Fibroblast of the aortic adventitia (primary cell): ENCODE measurements around the gene KRT37. TPM values are rescaled to one million over a fixed set of nuclear protein-coding genes. Genes with fewer than 3 reads are reported as not detected.

Experiments
- DNase-seq: peaks from one replicate; pipeline ENCODE4 v3.0.0-alpha.2; 2010; ENCODE audit warnings: low read depth
- H3K4me3 ChIP-seq: 2 replicates; pipeline ENCODE4 v1.5.1; 2011; ENCODE audit warnings: low read depth, mild to moderate bottlenecking, control low read depth, low read length, moderate library complexity
- CTCF ChIP-seq: IDR thresholded peaks from 2 replicates; pipeline ENCODE4 v1.5.1; 2011; ENCODE audit warnings: mild to moderate bottlenecking, low read length, control low read depth, inconsistent platforms; ENCODE audit not compliant: insufficient read depth
- total RNA-seq: library from RNA; depleted of rRNA; stranded (reverse); fragments of >200 nt; gene quantifications from 2 replicates; pipeline ENCODE4 v1.2.3, GENCODE V29; 2012; ENCODE audit warnings: low replicate concordance

Gene KRT37
- total RNA-seq, 1 donor = not detected

GRCh38 chr17:41417576-41418015 is 6.8 kb downstream of the KRT37 start:
- peak; percentile 11 for TF ChIP-seq CTCF
- no peak for DNase-seq
- no peak overlapping the region for H3K4me3 ChIP-seq

- no peak overlapping the region for H3K4me3 ChIP-seq
- TF ChIP-seq CTCF = no peak
These were observed 7.3 kb downstream of the KRT37 start for GRCh38 chr17:41417127-41417526.

GRCh38 chr17:41416479-41416878 is 7.9 kb downstream of the KRT37 start:
- no peak overlapping the region for H3K4me3 ChIP-seq
- no peak for TF ChIP-seq CTCF
- no peak for DNase-seq

More at GRCh38 chr17:41417127-41417526, 7.3 kb downstream of the KRT37 start:
- no peak for DNase-seq

- no peak for TF ChIP-seq CTCF
- peak; percentile 64 for DNase-seq
These were observed 8.5 kb downstream of the KRT37 start for GRCh38 chr17:41415833-41416335.

GRCh38 chr17:41415411-41415810 is 9.0 kb downstream of the KRT37 start:
- TF ChIP-seq CTCF = no peak
- H3K4me3 ChIP-seq = no peak overlapping the region

More at GRCh38 chr17:41415833-41416335, 8.5 kb downstream of the KRT37 start:
- no peak overlapping the region for H3K4me3 ChIP-seq

GRCh38 chr17:41413982-41414381 is 10.4 kb downstream of the KRT37 start:
- DNase-seq = no peak
- no peak for TF ChIP-seq CTCF
- H3K4me3 ChIP-seq = no peak overlapping the region

More at GRCh38 chr17:41415411-41415810, 9.0 kb downstream of the KRT37 start:
- DNase-seq = no peak

GRCh38 chr17:41413353-41413957 is 10.9 kb downstream of the KRT37 start:
- TF ChIP-seq CTCF = no peak
- DNase-seq = no peak
- no peak overlapping the region for H3K4me3 ChIP-seq
